IMR-90 (cell line): ENCODE data around the gene BPGM. TPM values are rescaled to one million over a fixed set of nuclear protein-coding genes. Genes with fewer than 3 reads are reported as not detected.

Source experiments
- ATAC-seq: fragments of 200-7000 bp; cut with Tn5 transposase; 2 replicates; pipeline ENCODE4 v1.9.1; 2020; ENCODE audit warnings: low read depth, mild to moderate bottlenecking, moderate library complexity
- BruUV-seq: library from RNA; stranded (reverse); fragments of 400-500 nt; replicated peaks from 2 replicates; lab custom pipeline; 2021; lab: Mats Ljungman, UMichigan
- CTCF ChIA-PET: fragments of 300-600 bp; formaldehyde crosslinking; extraction: SDS; loops from one replicate; lab custom pipeline; 2021; ENCODE audit warnings: antibody characterized with exemption; lab: Yijun Ruan, JAX
- POLR2A ChIA-PET: fragments of 300-600 bp; sonication (Branson Sonifier 250); formaldehyde crosslinking; loops from one replicate; lab custom pipeline; 2022; ENCODE audit warnings: antibody characterized with exemption; ENCODE audit not compliant: unreplicated experiment; lab: Charles Lee
- DNase-seq: peaks from one replicate; pipeline ENCODE4 v3.0.0; 2013
- H2AFZ ChIP-seq: replicated peaks from 2 replicates; pipeline ENCODE3; 2013; ENCODE audit warnings: low read length, mild to moderate bottlenecking; ENCODE audit not compliant: poor library complexity
- H2AK5ac ChIP-seq: 2 replicates; pipeline ENCODE4 v1.6.1; 2013; ENCODE audit warnings: low read depth, low read length, inconsistent platforms
- H2AK9ac ChIP-seq: replicated peaks from 2 replicates; pipeline ENCODE3; 2013; ENCODE audit warnings: mild to moderate bottlenecking, low read depth, low read length, moderate library complexity; ENCODE audit not compliant: poor library complexity
- H2BK120ac ChIP-seq: 2 replicates; pipeline ENCODE4 v1.6.1; 2013; ENCODE audit warnings: low read depth, low read length, inconsistent platforms
- H2BK15ac ChIP-seq: 3 replicates; pipeline ENCODE4 v1.6.1; 2013; ENCODE audit warnings: low read depth, low read length, inconsistent platforms
- H2BK20ac ChIP-seq: 2 replicates; pipeline ENCODE4 v1.6.1; 2013; ENCODE audit warnings: low read depth, mild to moderate bottlenecking, inconsistent platforms, low read length, moderate library complexity
- H2BK5ac ChIP-seq: 2 replicates; pipeline ENCODE4 v1.6.1; 2013; ENCODE audit warnings: mild to moderate bottlenecking, low read depth, low read length, inconsistent platforms; ENCODE audit not compliant: poor library complexity, severe bottlenecking
- H3K14ac ChIP-seq: replicated peaks from 2 replicates; pipeline ENCODE4 v1.6.1; 2013; ENCODE audit warnings: low read depth, low read length, inconsistent platforms
- H3K18ac ChIP-seq: 2 replicates; pipeline ENCODE4 v1.6.1; 2013; ENCODE audit warnings: low read depth, low read length, control low read depth
- H3K23ac ChIP-seq: 2 replicates; pipeline ENCODE4 v1.6.1; 2013; ENCODE audit warnings: low read depth, low read length, inconsistent platforms
- H3K27ac ChIP-seq: 2 replicates; pipeline ENCODE4 v1.5.1; 2013; ENCODE audit warnings: mild to moderate bottlenecking, control low read depth, low read length; ENCODE audit not compliant: insufficient read depth
- H3K27me3 ChIP-seq: 2 replicates; pipeline ENCODE4 v1.6.1; 2013; ENCODE audit warnings: low read length; ENCODE audit not compliant: control insufficient read depth, insufficient read depth
- H3K36me3 ChIP-seq: 2 replicates; pipeline ENCODE4 v1.6.1; 2013; ENCODE audit warnings: low read length, mixed read lengths; ENCODE audit not compliant: control insufficient read depth, insufficient read depth
- H3K4ac ChIP-seq: 2 replicates; pipeline ENCODE4 v1.6.1; 2013; ENCODE audit warnings: low read depth, low read length, inconsistent platforms
- H3K4me1 ChIP-seq: 2 replicates; pipeline ENCODE4 v1.6.1; 2013; ENCODE audit warnings: low read length, mixed read lengths; ENCODE audit not compliant: control insufficient read depth, insufficient read depth
- H3K4me2 ChIP-seq: 2 replicates; pipeline ENCODE4 v1.6.1; 2013; ENCODE audit warnings: low read depth, mild to moderate bottlenecking, control low read depth, low read length, moderate library complexity
- H3K4me3 ChIP-seq: 2 replicates; pipeline ENCODE4 v1.5.1; 2013; ENCODE audit warnings: low read depth, mild to moderate bottlenecking, control low read depth, low read length, moderate library complexity; ENCODE audit not compliant: insufficient read depth
- H3K56ac ChIP-seq: 2 replicates; pipeline ENCODE4 v1.6.1; 2013; ENCODE audit warnings: low read length, inconsistent platforms; ENCODE audit not compliant: insufficient read depth; ENCODE audit errors: extremely low read depth
- H3K79me1 ChIP-seq, 2 experiments: 2 replicates each; pipeline ENCODE4 v1.6.1; 2013; ENCODE audit warnings: low read length in 2 of 2, inconsistent platforms in 1 of 2, low read depth in 1 of 2
- H3K9ac ChIP-seq: 2 replicates; pipeline ENCODE4 v1.6.1; 2013; ENCODE audit warnings: low read depth, low read length, control low read depth
- H3K9me1 ChIP-seq: 2 replicates; pipeline ENCODE4 v1.6.1; 2013; ENCODE audit warnings: low read length, inconsistent platforms; ENCODE audit not compliant: insufficient read depth
- H3K9me3 ChIP-seq: 2 replicates; pipeline ENCODE4 v1.6.1; 2013; ENCODE audit warnings: low read length; ENCODE audit not compliant: control insufficient read depth, insufficient read depth
- H4K20me1 ChIP-seq: 2 replicates; pipeline ENCODE4 v1.6.1; 2013; ENCODE audit warnings: low read length, inconsistent platforms; ENCODE audit not compliant: insufficient read depth
- H4K5ac ChIP-seq: 2 replicates; pipeline ENCODE4 v1.6.1; 2013; ENCODE audit warnings: mild to moderate bottlenecking, low read depth, low read length, control low read depth
- H4K8ac ChIP-seq, 2 experiments: 2 replicates each; pipeline ENCODE4 v1.6.1; 2013; ENCODE audit warnings: low read depth in 2 of 2, low read length in 2 of 2, control low read depth in 1 of 2, inconsistent platforms in 1 of 2
- H4K91ac ChIP-seq: 2 replicates; pipeline ENCODE4 v1.6.1; 2013; ENCODE audit warnings: low read depth, low read length, inconsistent platforms; ENCODE audit not compliant: insufficient read depth
- BHLHE40 ChIP-seq: fragments of 150-350 bp; IDR thresholded peaks from 2 replicates; pipeline ENCODE4 v1.6.1; 2016; ENCODE audit warnings: mild to moderate bottlenecking, low read depth, low read length
- CEBPB ChIP-seq: IDR thresholded peaks from 2 replicates; pipeline ENCODE4 v1.6.1; 2012; ENCODE audit warnings: low read depth, low read length, improper control_type of control experiment
- CHD1 ChIP-seq: IDR thresholded peaks from 2 replicates; pipeline ENCODE4 v1.6.1; 2012; ENCODE audit warnings: low read depth, low read length, improper control_type of control experiment
- MAFK ChIP-seq: IDR thresholded peaks from 2 replicates; pipeline ENCODE4 v1.6.1; 2012; ENCODE audit warnings: low read depth, low read length, improper control_type of control experiment
- MAZ ChIP-seq: IDR thresholded peaks from 2 replicates; pipeline ENCODE4 v1.6.1; 2012; ENCODE audit warnings: low read depth, mild to moderate bottlenecking, low read length, improper control_type of control experiment, moderate library complexity, borderline replicate concordance
- MXI1 ChIP-seq: IDR thresholded peaks from 2 replicates; pipeline ENCODE4 v1.6.1; 2012; ENCODE audit warnings: low read depth, mild to moderate bottlenecking, low read length, moderate library complexity, borderline replicate concordance
- RCOR1 ChIP-seq: IDR thresholded peaks from 2 replicates; pipeline ENCODE4 v1.6.1; 2012; ENCODE audit warnings: mild to moderate bottlenecking, low read length, improper control_type of control experiment; ENCODE audit not compliant: insufficient replicate concordance
- SMC3 ChIP-seq: fragments of 150-350 bp; IDR thresholded peaks from 2 replicates; pipeline ENCODE4 v1.6.1; 2016; ENCODE audit warnings: low read depth, mild to moderate bottlenecking, antibody characterized with exemption, low read length, moderate library complexity
- USF2 ChIP-seq: fragments of 150-350 bp; IDR thresholded peaks from 2 replicates; pipeline ENCODE4 v1.6.1; 2017; ENCODE audit warnings: mild to moderate bottlenecking, antibody characterized with exemption, low read length, low read depth
- WGBS, 2 experiments: methylation state at CpG; one replicate each; pipeline versions ENCODE4 v1.1.5 to v1.1.7; 2013; ENCODE audit warnings: missing lambda C conversion rate in 2 of 2; ENCODE audit not compliant: insufficient read length in 1 of 2; ENCODE audit errors: extremely low coverage in 2 of 2; 5-methylcytosine and 5-hydroxymethylcytosine counted together
- dilution Hi-C: fragments of 300-500 bp; cut with HindIII; formaldehyde crosslinking; loops from one replicate; pipeline ENCODE4 v1.14.3; 2018; ENCODE audit warnings: low sequenced_read_pairs; ENCODE audit not compliant: unreplicated experiment
- in situ Hi-C: fragments of 300-500 bp; cut with MboI; formaldehyde crosslinking; loops from 3 replicates; pipeline ENCODE4 v1.14.3; 2019; ENCODE audit warnings: low sequenced_read_pairs, inconsistent platforms, mixed read lengths
- intact Hi-C: fragments of 100-400 bp; cut with micrococcal nuclease; formaldehyde crosslinking; loops from 2 replicates; pipeline ENCODE4 v1.10.0; 2022
- polyA plus RNA-seq, 3 experiments: library from polyadenylated mRNA; depleted of rRNA; stranded (reverse); fragments of >200 nt; gene quantifications; 2 replicates each; pipeline ENCODE4 v1.2.3, GENCODE V29; 2012; ENCODE audit warnings: low replicate concordance in 1 of 3
- total RNA-seq: library from RNA; depleted of rRNA; stranded (reverse); fragments of >200 nt; gene quantifications from 2 replicates; pipeline ENCODE4 v1.2.3, GENCODE V29; 2012

The BPGM gene
- total and polyA plus RNA-seq, 2 of the 4 experiments (the other 2 are of a cell fraction) = 18.8 to 20.0 TPM

DNA sequence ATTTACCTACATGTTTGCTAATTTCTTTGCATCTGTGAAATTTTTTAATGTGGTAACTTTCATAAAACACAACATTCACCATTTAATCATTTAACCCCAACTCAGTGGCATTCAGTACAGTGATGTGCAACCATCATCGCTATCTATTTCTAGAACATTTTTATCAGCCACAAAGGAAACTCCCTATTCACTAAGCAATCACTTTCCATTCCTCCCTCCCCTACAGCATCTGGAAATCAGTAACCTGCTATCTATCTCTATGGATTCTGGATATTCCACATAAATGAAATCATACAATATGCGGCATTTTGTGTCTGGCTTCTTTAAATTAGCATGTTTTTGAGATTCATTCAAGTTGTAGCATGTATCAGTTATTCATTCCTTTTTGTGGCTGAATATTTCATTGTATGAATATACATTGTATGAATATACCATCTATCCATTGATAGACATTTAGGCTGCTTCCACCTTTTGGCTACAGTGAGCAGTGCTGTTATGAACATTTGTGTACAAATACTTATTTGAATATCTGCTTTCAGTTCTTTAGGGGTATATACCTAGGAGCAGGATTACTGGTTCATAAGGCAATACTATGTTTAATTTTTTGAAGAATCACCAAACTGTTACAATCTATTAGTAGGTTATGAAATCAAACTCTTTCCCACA is 19.4 kb upstream of the BPGM start:
- WGBS, 2 experiments = 80% methylated on average over 1 of the region's 2 CpGs; no CpG with 5 or more reads in 1 of the 2 experiments
- Histone ChIP-seq H3K9ac (no peak overlapping the region), H2BK5ac (no peak overlapping the region), H4K20me1 (no peaks in the 10 kb centered on the region), H3K9me3 (no peaks in the 10 kb centered on the region), H3K4ac (no peak overlapping the region), H2AK5ac (no peak overlapping the region), H3K9me1 (peaks cover 7% of the 10 kb centered on the region), H3K56ac (no peak overlapping the region), H2BK20ac (no peak overlapping the region), H3K27ac (no peak overlapping the region), H4K5ac (no peak overlapping the region), H2AK9ac (no peak overlapping the region), H3K27me3 (no peaks in the 10 kb centered on the region), H3K36me3 (no peaks in the 10 kb centered on the region), H3K18ac (no peak overlapping the region), H3K23ac (no peak overlapping the region), H2BK120ac (no peak overlapping the region), H2AFZ (no peak overlapping the region), H3K14ac (no peak overlapping the region), H4K8ac (no peak overlapping the region), H3K79me1 (no peaks in the 10 kb centered on the region), H3K4me1 (peaks cover 3% of the 10 kb centered on the region), H4K91ac (no peak overlapping the region), H3K4me3 (no peak overlapping the region), H3K4me2 (no peak overlapping the region), H2BK15ac (no peak overlapping the region)
- TF ChIP-seq SMC3 (no peak), RCOR1 (no peak), MAZ (no peak), MXI1 (no peak), MAFK (no peak), USF2 (no peak), CEBPB (no peak), BHLHE40 (no peak), CHD1 (no peak)
- no TSS peak for BruUV-seq
- in situ Hi-C loops (no loop called here), dilution Hi-C loops (no loop called here), intact Hi-C loops (no loop called here)
- DNase-seq (no peak), ATAC-seq (no peak)
- CTCF ChIA-PET = no interaction called here
- POLR2A ChIA-PET = no interaction called here
